AG04450 (cell line): Measurements from ENCODE around the gene SNW1. TPM values are rescaled to one million over a fixed set of nuclear protein-coding genes. Genes with fewer than 3 reads are reported as not detected.
"Not testable (repeated sequence)": the region's sequence is repeated elsewhere in the genome, so short reads cannot be mapped to it uniquely, and the experiment has no call there.

Experiments used
- CTCF ChIA-PET: fragments of 300-600, 350-600 bp; formaldehyde crosslinking; extraction: SDS; loops from one replicate; lab custom pipeline; 2022; ENCODE audit warnings: antibody characterized with exemption, inconsistent platforms; lab: Charles Lee
- POLR2A ChIA-PET: fragments of 350-600 bp; formaldehyde crosslinking; extraction: SDS; loops from one replicate; lab custom pipeline; 2021; ENCODE audit warnings: antibody characterized with exemption, inconsistent platforms; lab: Yijun Ruan, JAX
- DNase-seq: peaks from one replicate; pipeline ENCODE4 v3.0.0-alpha.2; 2011; ENCODE audit warnings: low read depth, low spot score
- H3K27ac ChIP-seq: one replicate; pipeline ENCODE4 v1.5.1; 2012; ENCODE audit warnings: low read depth, low read length, control low read depth
- H3K27me3 ChIP-seq: one replicate; pipeline ENCODE4 v1.6.0; 2012; ENCODE audit warnings: low read length; ENCODE audit not compliant: control insufficient read depth, insufficient read depth
- H3K4me3 ChIP-seq: 2 replicates; pipeline ENCODE4 v1.5.1; 2011; ENCODE audit warnings: mild to moderate bottlenecking, low read depth, low read length, control low read depth
- H3K9me3 ChIP-seq: 2 replicates; pipeline ENCODE4 v1.5.1; 2012; ENCODE audit warnings: low read length; ENCODE audit not compliant: control insufficient read depth, insufficient read depth
- CTCF ChIP-seq: IDR thresholded peaks from 2 replicates; pipeline ENCODE4 v1.5.1; 2011; ENCODE audit warnings: low read depth, low read length, control low read depth, inconsistent platforms
- polyA plus RNA-seq: library from polyadenylated mRNA; depleted of rRNA; stranded (reverse); fragments of >200 nt; gene quantifications from 2 replicates; pipeline ENCODE4 v1.2.3, GENCODE V29; 2011

Gene SNW1
- polyA plus RNA-seq, 1 experiment: 54.9 TPM

- no peak overlapping the region for H3K4me3 ChIP-seq
- no peaks in the 10 kb centered on the region for H3K27me3 ChIP-seq
- no peak for DNase-seq
- TF ChIP-seq CTCF: no peak
- POLR2A ChIA-PET: no interaction called here
- H3K9me3 ChIP-seq: no peaks in the 10 kb centered on the region
- no peak overlapping the region for H3K27ac ChIP-seq
- CTCF ChIA-PET: interaction anchor here (1.0 kb wide), 1 partner anchor 9 kb away, joined by 6 read pairs; the partner anchor contains the start of gene ADCK1
Measured at GRCh38 chr14:77790566-77791224, 29.7 kb upstream of the SNW1 start.

GRCh38 chr14:77786148-77786547 lies 25.2 kb upstream of the SNW1 start:
- no peak for TF ChIP-seq CTCF
- POLR2A ChIA-PET: no interaction called here

DNA sequence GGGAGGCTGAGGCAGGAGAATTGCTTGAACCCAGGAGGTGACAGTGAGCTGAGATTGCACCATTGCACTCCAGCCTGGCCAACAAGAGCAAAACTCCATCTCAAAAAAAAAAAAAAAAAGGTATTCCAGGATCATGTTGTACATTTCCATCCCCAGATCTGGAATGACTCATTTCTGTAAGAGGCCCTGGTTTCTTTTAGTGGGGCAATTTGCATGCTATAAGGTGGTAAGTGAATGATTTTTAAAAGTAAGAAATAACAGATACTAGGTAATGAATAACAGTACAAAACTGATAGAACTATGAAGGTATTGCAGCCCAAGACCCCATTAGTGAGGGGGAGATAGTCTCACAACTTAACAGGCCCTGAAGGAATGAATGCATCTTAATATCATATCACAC lies 21.2 kb upstream of the SNW1 start:
- no peak for TF ChIP-seq CTCF
- H3K9me3 ChIP-seq: no peaks in the 10 kb centered on the region
- no peak overlapping the region for H3K4me3 ChIP-seq
- ChIA-PET CTCF (interaction anchor here (0.7 kb wide), 1 partner anchor 746 kb away, joined by 5 read pairs; no protein-coding TSS in a partner anchor), POLR2A (no interaction called here)
- H3K27ac ChIP-seq: no peak overlapping the region
- no peak for DNase-seq
- no peaks in the 10 kb centered on the region for H3K27me3 ChIP-seq

More at GRCh38 chr14:77786148-77786547, 25.2 kb upstream of the SNW1 start:
- no peaks in the 10 kb centered on the region for H3K9me3 ChIP-seq
- H3K27me3 ChIP-seq: no peaks in the 10 kb centered on the region
- H3K4me3 ChIP-seq: no peak overlapping the region
- CTCF ChIA-PET: no interaction called here
- no peak for DNase-seq
- H3K27ac ChIP-seq: no peak overlapping the region

- H3K4me3 ChIP-seq, DNase-seq, CTCF ChIA-PET, H3K27ac ChIP-seq, H3K9me3 ChIP-seq, H3K27me3 ChIP-seq, POLR2A ChIA-PET: not testable (repeated sequence)
Measured at GRCh38 chr14:77773966-77774365, 13.0 kb upstream of the SNW1 start.

DNA sequence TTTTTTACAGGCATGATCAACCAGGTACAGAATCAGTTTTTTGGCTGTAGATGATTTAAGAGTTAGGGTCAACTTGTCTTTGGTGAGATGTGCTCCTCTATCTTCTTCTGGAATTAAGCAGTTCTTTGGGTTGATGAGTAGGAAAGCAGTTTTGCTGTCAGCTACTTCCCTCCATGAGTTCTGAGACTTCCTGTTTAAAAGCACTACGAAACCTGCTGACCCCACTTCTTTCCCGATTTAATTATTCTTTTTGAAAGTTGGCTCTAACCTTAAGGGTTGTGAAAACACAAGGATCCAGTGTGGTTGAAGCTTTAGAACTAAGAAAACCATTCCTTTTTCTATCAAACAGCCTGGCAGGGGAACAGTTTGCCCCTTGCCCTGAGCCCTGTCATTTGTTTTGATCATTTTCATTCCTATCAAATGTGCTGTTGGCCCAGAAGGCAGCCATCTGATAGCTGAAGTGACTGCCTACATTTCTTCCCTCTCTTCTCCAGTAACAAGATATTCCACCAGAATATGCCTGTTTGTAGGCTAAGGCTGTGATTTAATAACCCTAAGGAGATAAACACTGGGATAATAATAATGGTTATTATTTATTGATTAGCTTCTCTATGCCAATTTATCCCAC lies 7.6 kb upstream of the SNW1 start:
- CTCF ChIA-PET, H3K27ac ChIP-seq, H3K27me3 ChIP-seq, H3K9me3 ChIP-seq, DNase-seq, H3K4me3 ChIP-seq, POLR2A ChIA-PET: not testable (repeated sequence)

- Histone ChIP-seq H3K9me3 (no peaks in the 10 kb centered on the region; the same call in 1 of the 2 replicates), H3K27ac (no peak overlapping the region), H3K4me3 (no peak overlapping the region), H3K27me3 (no peaks in the 10 kb centered on the region)
- ChIA-PET POLR2A (no interaction called here), CTCF (no interaction called here)
- no peak for TF ChIP-seq CTCF
- no peak for DNase-seq
Measured at GRCh38 chr14:77763978-77764377, 3.0 kb upstream of the SNW1 start.
